Prostate gland (tissue), 2 donors: ENCODE data around the gene INTS2. TPM values are rescaled to one million over a fixed set of nuclear protein-coding genes. Genes with fewer than 3 reads are reported as not detected.
"Not testable (repeated sequence)": the region's sequence is repeated elsewhere in the genome, so short reads cannot be mapped to it uniquely, and the experiment has no call there.

Experiments used
- DNase-seq: peaks from one replicate; pipeline ENCODE4 v3.0.0-alpha.2; 2019; ENCODE audit warnings: low spot score
- H3K27ac ChIP-seq, 2 donors: fragments of 200-600 bp; sonication (generic); 2 replicates each; pipeline ENCODE4 v1.5.1; 2017 to 2019
- H3K27me3 ChIP-seq: fragments of 200-600 bp; sonication (generic); replicated peaks from 2 replicates; pipeline ENCODE4 v1.5.1; 2019; ENCODE audit not compliant: insufficient read depth
- H3K36me3 ChIP-seq, 2 donors: fragments of 200-600 bp; sonication (generic); 1 replicate in 1 of 2; 2 replicates in 1 of 2; pipeline versions ENCODE4 v1.5.1 to v1.8.1; 2017 to 2019
- H3K4me1 ChIP-seq: fragments of 200-600 bp; sonication (generic); replicated peaks from 2 replicates; pipeline ENCODE4 v1.5.1; 2019
- H3K4me3 ChIP-seq, 2 donors: fragments of 200-600 bp; sonication (generic); 2 replicates each; pipeline ENCODE4 v1.5.1; 2017 to 2019
- H3K9me3 ChIP-seq: fragments of 200-600 bp; sonication (generic); 2 replicates; pipeline ENCODE4 v1.5.1; 2017
- CTCF ChIP-seq, 4 experiments: fragments of 200-600 bp in 2 of 4; fragments of 450-650 bp in 2 of 4; sonication (generic) in 2 of 4; IDR thresholded peaks; 1 replicate in 3 of 4; 2 replicates in 1 of 4; pipeline ENCODE4 v1.5.1; 2016 to 2019; ENCODE audit warnings: antibody characterized with exemption in 4 of 4, mild to moderate bottlenecking in 2 of 4, moderate library complexity in 2 of 4
- POLR2A ChIP-seq: fragments of 450-650 bp; IDR thresholded peaks from one replicate; pipeline ENCODE4 v1.6.1; 2016; ENCODE audit warnings: antibody characterized with exemption, mild to moderate bottlenecking
- POLR2AphosphoS5 ChIP-seq: sonication (generic); formaldehyde crosslinking; IDR thresholded peaks from one replicate; pipeline ENCODE4 v1.6.1; 2017; ENCODE audit warnings: antibody characterized with exemption
- WGBS: methylation state at CpG from one replicate; pipeline ENCODE4 v1.1.5; 2018; 5-methylcytosine and 5-hydroxymethylcytosine counted together
- intact Hi-C: fragments of 100-400 bp; cut with DNase I; formaldehyde crosslinking; loops from one replicate; pipeline ENCODE4 v1.14.2; 2022
- total RNA-seq, 2 donors: library from RNA; depleted of rRNA; stranded (reverse); fragments of >200 nt; gene quantifications; one replicate each; pipeline ENCODE4 v1.1.0, GENCODE V29; 2016

INTS2 gene
- total RNA-seq, 2 donors from 2014 or later = 11.7 to 21.9 TPM

GRCh38 chr17:61943117-61943516 lies 15.3 kb upstream of the INTS2 start:
- H3K36me3 ChIP-seq = no peaks in the 10 kb centered on the region
- WGBS = 87% methylated on average over 1 of the region's 1 CpG
- no peaks in the 10 kb centered on the region for H3K27me3 ChIP-seq
- no peak for DNase-seq
- intact Hi-C loops = loop anchor here (10.0 kb wide), 1 partner anchor 112 kb away; no protein-coding TSS in a partner anchor
- no peak overlapping the region for H3K4me3 ChIP-seq
- TF ChIP-seq POLR2AphosphoS5 = no peak
- TF ChIP-seq CTCF (IDR thresholded peaks at IDR 0.05) = no peak
- no peak for TF ChIP-seq POLR2A
- no peak overlapping the region for H3K27ac ChIP-seq
- no peaks in the 10 kb centered on the region for H3K9me3 ChIP-seq
- H3K4me1 ChIP-seq = no peaks in the 10 kb centered on the region

- no peak for TF ChIP-seq CTCF (IDR thresholded peaks at IDR 0.05)
- no peak for TF ChIP-seq POLR2A
- TF ChIP-seq POLR2AphosphoS5 = no peak
- WGBS = 94% methylated on average over 2 of the region's 2 CpGs
- Histone ChIP-seq H3K27ac (no peak overlapping the region), H3K4me1 (no peaks in the 10 kb centered on the region), H3K36me3 (no peaks in the 10 kb centered on the region), H3K4me3 (no peak overlapping the region), H3K9me3 (no peaks in the 10 kb centered on the region), H3K27me3 (no peaks in the 10 kb centered on the region)
- intact Hi-C loops = loop anchor here (10.0 kb wide), 1 partner anchor 113 kb away; no protein-coding TSS in a partner anchor
- DNase-seq = no peak
These were observed 14.3 kb upstream of the INTS2 start for GRCh38 chr17:61942085-61942484.

- peak overlapping the region; percentile 48 for H3K4me3 ChIP-seq
- peak overlapping the region; percentile 68 to 78 for H3K27ac ChIP-seq
- TF ChIP-seq CTCF (IDR thresholded peaks at IDR 0.05) = no peak
- TF ChIP-seq POLR2A = no peak
- no peak for TF ChIP-seq POLR2AphosphoS5
- no peaks in the 10 kb centered on the region for H3K4me1 ChIP-seq
- intact Hi-C loops = no loop called here
- 45% methylated on average over 4 of the region's 4 CpGs for WGBS
- H3K9me3 ChIP-seq = no peaks in the 10 kb centered on the region
- DNase-seq = no peak
- no peaks in the 10 kb centered on the region for H3K36me3 ChIP-seq
- no peaks in the 10 kb centered on the region for H3K27me3 ChIP-seq
These were observed 287 bp upstream of the INTS2 start for GRCh38 chr17:61928101-61928436.

GRCh38 chr17:61926826-61927207 lies 965 bp downstream of the INTS2 start:
- intact Hi-C loops = loop anchor here (2.0 kb wide), 1 partner anchor 140 kb away; no protein-coding TSS in a partner anchor
- peak overlapping the region; percentile 48 for H3K4me3 ChIP-seq
- H3K27ac ChIP-seq = peak overlapping the region; percentile 68 to 78
- DNase-seq = no peak
- H3K36me3 ChIP-seq = no peaks in the 10 kb centered on the region
- H3K27me3 ChIP-seq = no peaks in the 10 kb centered on the region
- WGBS = 9% methylated on average over 4 of the region's 4 CpGs
- H3K4me1 ChIP-seq = no peaks in the 10 kb centered on the region
- TF ChIP-seq POLR2AphosphoS5 (peak; percentile 3), POLR2A (no peak), CTCF (IDR thresholded peaks at IDR 0.05) (no peak)
- no peaks in the 10 kb centered on the region for H3K9me3 ChIP-seq

DNA sequence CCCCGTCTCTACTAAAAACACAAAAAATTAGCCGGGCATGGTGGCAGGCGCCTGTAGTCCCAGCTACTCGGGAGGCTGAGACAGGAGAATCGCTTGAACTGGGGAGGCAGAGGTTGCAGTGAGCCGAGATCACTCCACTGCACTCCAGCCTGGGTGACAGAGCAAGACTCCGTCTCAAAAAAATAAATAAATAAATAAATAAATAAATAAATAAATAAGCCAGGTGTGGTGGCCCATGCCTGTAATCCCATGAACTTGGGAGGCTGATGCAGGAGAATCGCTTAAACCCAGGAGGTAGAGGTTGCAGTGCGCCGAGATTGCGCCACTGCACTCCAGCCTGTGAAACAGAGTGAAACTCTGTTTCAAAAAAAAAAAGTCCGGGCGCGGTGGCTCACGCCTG lies 12.6 kb downstream of the INTS2 start:
- intact Hi-C loops, H3K27ac ChIP-seq, H3K4me3 ChIP-seq, H3K36me3 ChIP-seq, DNase-seq, H3K9me3 ChIP-seq, H3K4me1 ChIP-seq, H3K27me3 ChIP-seq: not testable (repeated sequence)
- WGBS = 96% methylated on average over 15 of the region's 15 CpGs
